Fibroblast of skin of left quadriceps (primary cell): Measurements from ENCODE around the gene TBKBP1.

Source experiments
- DNase-seq, 2 experiments: peaks; one replicate each; pipeline ENCODE4 v3.0.0-alpha.2; 2013; ENCODE audit warnings: low read depth in 2 of 2

The TBKBP1 gene

DNA sequence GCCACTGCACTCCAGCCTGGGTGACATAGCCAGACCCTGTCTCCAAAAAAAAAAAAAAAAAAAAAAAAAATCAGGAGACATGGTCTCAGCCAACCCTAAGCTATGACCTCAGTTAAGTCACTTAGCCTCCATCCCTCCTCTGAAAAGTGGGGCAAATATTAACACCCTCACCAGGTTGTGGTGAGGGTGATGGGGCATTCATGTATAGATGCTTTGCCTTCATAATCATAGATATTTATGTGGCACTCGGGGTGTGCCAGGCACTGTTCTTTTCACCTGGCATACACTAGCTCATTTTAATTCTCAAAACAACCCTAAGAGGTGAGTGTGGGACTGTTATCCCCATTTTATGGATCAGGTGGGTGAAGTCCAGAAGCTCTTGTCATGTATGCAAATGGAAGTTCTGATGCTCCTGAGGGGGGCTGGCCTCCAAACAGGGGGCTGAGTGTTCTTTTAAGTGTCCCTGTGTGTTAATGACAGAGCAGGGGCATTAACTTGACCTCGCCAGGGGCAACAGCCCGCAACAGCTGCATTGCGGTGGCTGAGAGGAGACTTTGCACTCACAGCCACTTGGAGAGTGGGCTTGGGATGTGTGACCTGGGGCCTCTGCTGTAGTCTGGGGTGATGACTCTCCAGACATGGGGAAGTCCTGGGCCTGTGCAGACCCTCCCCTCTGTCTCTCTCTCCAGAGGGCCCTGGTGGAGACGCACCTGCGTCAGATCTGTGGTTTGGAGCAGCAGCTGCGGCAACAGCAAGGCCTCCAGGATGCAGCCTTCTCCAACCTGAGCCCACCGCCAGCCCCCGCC lies 4.1 kb downstream of the TBKBP1 start:
- DNase-seq = no peak

- no peak for DNase-seq
Measured at GRCh38 chr17:47698749-47699535, 5.0 kb downstream of the TBKBP1 start.

DNA sequence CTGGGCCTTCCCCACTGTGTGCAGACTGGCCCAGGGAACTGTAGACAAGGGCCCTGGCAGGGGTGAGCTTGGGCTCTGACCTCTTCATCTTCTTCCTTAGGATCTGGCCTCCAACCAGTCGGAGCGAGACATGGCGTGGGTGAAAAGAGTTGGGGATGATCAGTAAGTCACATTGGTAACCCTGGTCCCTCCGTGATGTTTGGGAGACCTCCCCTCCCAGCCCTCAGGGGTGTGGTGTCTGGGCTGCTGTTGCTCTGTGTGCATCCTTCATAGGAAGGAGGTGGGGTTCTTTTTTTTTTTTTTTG lies 5.5 kb downstream of the TBKBP1 start:
- no peak for DNase-seq

- DNase-seq = no peak
Measured at GRCh38 chr17:47700471-47701449, 6.8 kb downstream of the TBKBP1 start.

DNA sequence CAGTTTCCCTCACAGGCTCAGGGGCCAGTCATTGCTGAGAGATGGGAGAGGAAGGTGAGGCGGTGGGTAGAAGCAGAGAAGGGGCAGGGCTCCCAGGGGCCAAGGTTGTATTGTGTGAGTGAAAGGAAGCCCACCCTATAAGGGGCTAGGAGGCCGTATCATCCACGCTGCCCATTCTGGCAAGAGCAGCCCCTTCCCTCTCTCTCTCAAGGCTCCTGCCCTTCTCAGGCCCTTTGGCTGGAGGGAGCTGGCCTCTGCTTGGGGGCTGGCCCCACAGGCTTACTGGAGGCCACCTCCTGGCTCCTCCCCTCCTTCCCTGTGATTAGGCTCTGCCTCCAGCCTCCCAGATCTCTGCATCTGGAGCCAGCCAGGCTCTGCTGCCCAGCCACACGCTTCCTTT lies 7.6 kb downstream of the TBKBP1 start:
- no peak for DNase-seq

- no peak for DNase-seq
Measured at GRCh38 chr17:47702391-47702995, 8.5 kb downstream of the TBKBP1 start.

GRCh38 chr17:47703191-47703591 lies 9.2 kb downstream of the TBKBP1 start:
- no peak for DNase-seq

GRCh38 chr17:47703671-47704070 lies 9.7 kb downstream of the TBKBP1 start:
- no peak for DNase-seq

DNA sequence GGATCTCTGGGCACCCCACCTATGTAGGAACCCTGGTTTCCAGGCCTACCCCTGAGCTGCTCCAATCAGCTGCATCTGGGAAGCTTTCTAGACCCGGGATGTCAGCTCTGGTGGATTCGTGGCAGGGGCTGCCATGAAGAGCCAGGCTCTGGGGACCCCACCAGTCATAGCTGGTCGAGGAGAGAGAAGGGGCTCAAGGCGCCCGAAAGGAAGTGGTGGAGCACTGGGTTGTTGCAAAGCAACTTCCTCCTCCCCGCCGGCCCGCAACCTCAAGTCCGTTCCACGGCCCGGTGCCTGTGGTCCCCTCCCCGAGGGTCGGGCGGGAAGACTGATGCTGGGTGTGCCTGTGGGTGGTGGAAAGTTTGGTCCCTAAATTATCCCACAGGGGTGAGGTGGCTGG lies 10.2 kb downstream of the TBKBP1 start:
- DNase-seq = no peak

DNA sequence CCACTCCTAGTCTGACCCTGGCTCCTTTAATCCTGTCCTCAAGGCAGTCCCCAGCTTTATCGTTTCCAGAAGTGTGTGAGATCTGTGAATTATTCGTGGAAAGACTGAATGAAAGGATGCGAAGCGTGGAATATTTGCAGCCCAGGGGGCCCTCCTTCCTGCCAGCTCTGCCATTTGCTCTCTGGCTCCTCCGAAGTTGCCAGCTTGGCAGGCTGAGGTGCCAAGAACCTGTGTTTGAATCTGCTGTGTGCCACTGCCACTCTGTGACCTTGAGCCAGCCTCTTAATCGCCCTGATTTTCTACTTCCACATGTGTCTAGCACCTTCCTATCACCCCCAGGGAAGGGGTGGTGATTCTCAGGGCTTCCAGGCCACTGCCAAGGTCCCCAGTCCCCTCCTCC lies 10.8 kb downstream of the TBKBP1 start:
- DNase-seq = no peak

DNA sequence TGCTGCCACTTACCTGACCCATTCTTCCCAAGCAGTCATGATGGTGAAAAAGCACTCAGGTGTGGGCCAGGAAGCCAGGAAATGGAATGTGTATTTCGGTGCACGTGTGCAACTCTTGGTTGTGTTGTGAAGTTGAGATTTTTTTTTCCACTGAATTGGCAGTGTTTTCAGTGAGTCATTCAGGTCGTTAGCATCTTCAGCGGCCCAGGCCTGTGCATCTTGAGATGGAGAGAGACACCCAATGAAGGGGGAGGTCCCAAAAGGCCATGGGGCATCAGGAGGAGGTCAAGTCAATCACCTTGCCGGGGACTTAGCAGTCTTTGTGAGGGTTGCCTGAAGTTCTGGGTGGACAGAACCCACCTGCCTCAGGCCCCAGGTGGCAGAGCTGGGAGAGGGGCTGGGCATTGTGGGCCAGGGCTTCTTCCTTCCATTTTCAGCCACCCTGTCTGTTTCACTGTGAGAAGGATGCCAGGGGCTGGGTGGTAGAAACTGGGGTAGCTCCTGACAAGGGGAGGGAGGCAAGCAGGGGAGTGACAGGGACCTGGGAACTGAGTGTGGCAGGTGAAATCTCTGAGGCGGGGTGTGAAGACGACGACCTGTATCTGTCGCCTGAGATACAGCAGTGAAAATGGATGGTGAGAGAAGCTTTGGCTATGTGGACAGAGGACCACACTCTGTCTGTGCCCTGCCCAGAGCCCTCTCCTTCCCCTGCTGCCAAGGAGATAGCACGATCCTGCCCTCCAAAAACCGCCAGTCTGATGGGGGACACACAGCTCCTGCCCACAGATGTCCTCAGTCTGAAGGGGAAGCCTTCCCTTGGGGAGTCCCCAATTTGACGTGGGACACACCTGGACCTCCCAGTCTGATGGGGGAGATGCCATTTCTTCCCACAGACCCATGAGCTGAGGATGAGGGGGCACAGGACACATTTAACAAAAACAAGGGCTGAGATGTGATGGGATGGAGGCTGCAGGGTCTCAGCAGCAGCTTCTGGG lies 11.9 kb downstream of the TBKBP1 start:
- no peak for DNase-seq

DNA sequence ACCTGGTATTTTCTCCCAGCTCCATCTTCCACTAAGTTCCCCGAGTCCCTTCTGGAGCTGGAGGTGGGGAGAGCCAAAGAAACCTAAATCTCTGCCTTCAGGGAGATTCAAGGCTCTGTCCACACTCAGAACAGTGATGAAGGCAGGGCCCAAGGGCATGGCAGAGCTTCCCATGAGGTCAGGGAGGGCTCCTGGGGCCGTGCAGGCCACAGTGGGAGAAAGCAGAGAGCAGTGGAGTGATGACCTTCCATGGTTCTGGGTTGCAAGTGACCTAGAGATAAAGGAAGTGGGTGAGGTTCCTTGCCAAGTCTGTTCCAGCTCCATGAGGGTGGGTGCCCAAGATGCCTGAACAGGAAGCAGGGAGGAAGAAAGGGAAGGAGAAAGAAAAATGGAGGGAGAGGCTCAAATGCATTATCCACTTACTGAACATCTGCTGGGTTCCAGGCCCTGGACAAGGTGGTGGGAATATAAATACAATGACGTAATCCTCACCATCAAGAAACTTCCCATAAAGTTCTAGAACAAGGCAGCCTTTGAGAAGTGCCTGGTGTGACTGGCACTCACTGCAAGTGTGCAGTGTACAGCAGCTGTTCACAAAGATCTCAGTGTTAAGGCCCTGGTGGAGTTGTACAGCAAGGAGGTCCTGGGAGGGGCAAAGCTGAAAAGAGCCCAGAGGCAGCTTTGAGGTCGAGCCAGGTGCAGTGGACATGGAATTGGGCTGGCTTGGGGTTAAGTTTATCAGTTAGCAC lies 13.3 kb downstream of the TBKBP1 start:
- no peak for DNase-seq

- no peak for DNase-seq
Measured at GRCh38 chr17:47707884-47708283, 13.9 kb downstream of the TBKBP1 start.

- DNase-seq = no peak
Measured at GRCh38 chr17:47708312-47708863, 14.4 kb downstream of the TBKBP1 start.

DNA sequence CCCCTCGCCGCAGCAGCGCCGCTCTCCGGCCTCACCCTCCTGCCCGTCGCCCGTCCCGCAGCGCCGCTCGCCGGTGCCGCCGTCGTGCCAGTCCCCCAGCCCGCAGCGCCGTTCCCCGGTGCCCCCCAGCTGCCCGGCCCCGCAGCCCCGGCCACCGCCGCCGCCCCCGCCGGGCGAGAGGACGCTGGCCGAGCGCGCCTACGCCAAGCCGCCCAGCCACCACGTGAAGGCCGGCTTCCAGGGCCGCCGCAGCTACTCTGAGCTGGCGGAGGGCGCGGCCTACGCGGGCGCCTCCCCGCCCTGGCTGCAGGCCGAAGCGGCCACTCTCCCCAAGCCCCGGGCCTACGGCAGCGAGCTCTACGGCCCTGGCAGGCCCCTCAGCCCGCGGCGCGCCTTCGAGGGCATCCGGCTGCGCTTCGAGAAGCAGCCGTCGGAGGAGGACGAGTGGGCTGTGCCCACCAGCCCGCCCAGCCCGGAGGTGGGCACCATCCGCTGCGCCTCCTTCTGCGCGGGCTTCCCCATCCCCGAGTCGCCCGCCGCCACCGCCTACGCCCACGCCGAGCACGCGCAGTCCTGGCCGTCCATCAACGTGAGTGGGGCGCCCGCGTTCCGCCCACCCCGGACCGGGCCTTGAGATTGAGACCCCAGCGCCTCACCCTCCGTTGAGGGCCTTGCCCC lies 15.0 kb downstream of the TBKBP1 start:
- DNase-seq = no peak

- DNase-seq = no peak
Measured at GRCh38 chr17:47709594-47709993, 15.6 kb downstream of the TBKBP1 start.

DNA sequence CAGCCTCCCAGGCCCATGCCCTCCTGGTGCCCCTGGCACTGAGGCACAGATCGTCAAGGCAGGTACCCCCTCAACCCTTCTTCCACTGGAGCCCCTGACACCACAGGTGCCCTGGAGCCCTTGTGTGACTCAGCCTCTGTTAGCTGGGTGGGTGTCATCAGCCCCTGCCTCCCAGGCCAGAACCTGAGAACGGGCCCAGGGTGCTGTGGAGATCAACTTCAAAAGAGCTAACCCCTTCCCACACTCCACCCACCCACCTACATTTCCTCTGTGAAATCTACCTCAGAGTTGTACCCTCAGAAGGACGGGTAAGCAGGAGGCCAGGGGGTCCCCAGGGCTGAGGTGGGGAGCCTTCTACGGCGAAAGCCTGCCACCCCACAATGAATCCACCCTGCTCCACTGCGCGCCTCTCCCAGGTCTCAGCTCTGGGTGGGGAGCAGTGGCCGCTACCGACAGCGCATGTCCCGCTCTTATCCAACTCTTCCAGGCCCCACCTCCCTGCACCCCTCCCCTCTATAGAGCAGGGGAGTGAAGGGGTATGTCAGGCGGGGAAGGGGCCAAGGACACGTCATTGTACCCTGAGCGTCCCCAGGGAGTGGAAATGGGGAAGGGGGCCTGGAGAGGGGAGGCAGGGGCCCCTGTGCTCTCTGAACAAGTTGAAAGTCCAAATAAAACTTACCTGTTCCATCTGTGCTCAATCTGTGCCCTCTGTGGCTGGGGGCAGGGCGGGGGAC lies 17.6 kb downstream of the TBKBP1 start:
- DNase-seq = no peak

- DNase-seq = no peak
Measured at GRCh38 chr17:47712330-47713023, 18.5 kb downstream of the TBKBP1 start.
